ENCODE measurements around the gene IQCH.

- TF ChIP-seq CTCF (conservative IDR thresholded peaks at IDR 0.05 in 1 of 2, IDR thresholded peaks at IDR 0.05 in 1 of 2; ENCODE audit: low read depth in 1 of 2, low read length in 2 of 2) = peak in 1 of 2 donors; percentile 5
- no peak for TF ChIP-seq EZH2 (IDR thresholded peaks at IDR 0.05; ENCODE audit: low read length, missing control alignments)
These were observed 266.6 kb downstream of the IQCH start, which contains the start of gene C15orf61 for GRCh38 chr15:67521029-67521782.
